GM21447 (cell line): ENCODE measurements around the gene NTRK2.
"Not testable (repeated sequence)": the region's sequence is repeated elsewhere in the genome, so short reads cannot be mapped to it uniquely, and the experiment has no call there.

Experiments
- ATAC-seq: cut with Tn5 transposase; IDR thresholded peaks from one replicate; pipeline ENCODE4 v1.9.1; 2021; ENCODE audit not compliant: unreplicated experiment

The NTRK2 gene

GRCh38 chr9:84880835-84881234, 211.3 kb downstream of the NTRK2 start:
- ATAC-seq = no peak

GRCh38 chr9:84886866-84887265, 217.3 kb downstream of the NTRK2 start:
- no peak for ATAC-seq

GRCh38 chr9:84891924-84892323, 222.4 kb downstream of the NTRK2 start:
- no peak for ATAC-seq

- ATAC-seq = no peak
Observed at GRCh38 chr9:84893419-84894128, 224.0 kb downstream of the NTRK2 start.

GRCh38 chr9:84894859-84895258, 225.3 kb downstream of the NTRK2 start:
- no peak for ATAC-seq

- no peak for ATAC-seq
Observed at GRCh38 chr9:84897362-84898094, 228.0 kb downstream of the NTRK2 start.

- ATAC-seq = no peak
Observed at GRCh38 chr9:84898188-84898587, 228.7 kb downstream of the NTRK2 start.

GRCh38 chr9:84898618-84899017, 229.1 kb downstream of the NTRK2 start:
- not testable (repeated sequence) for ATAC-seq

- ATAC-seq = no peak
Observed at GRCh38 chr9:84899326-84899725, 229.8 kb downstream of the NTRK2 start.

GRCh38 chr9:84900421-84900820, 230.9 kb downstream of the NTRK2 start:
- no peak for ATAC-seq

GRCh38 chr9:84903963-84904362, 234.4 kb downstream of the NTRK2 start:
- ATAC-seq = no peak

GRCh38 chr9:84916769-84917168, 247.2 kb downstream of the NTRK2 start:
- no peak for ATAC-seq

GRCh38 chr9:84917366-84918070, 248.0 kb downstream of the NTRK2 start:
- no peak for ATAC-seq

GRCh38 chr9:84919440-84919839, 249.9 kb downstream of the NTRK2 start:
- no peak for ATAC-seq

GRCh38 chr9:84921175-84921574, 251.6 kb downstream of the NTRK2 start:
- no peak for ATAC-seq

- ATAC-seq = no peak
Observed at GRCh38 chr9:84922051-84922450, 252.5 kb downstream of the NTRK2 start.

- no peak for ATAC-seq
Observed at GRCh38 chr9:84924266-84924665, 254.7 kb downstream of the NTRK2 start.

- no peak for ATAC-seq
Observed at GRCh38 chr9:84925225-84925872, 255.8 kb downstream of the NTRK2 start.

- ATAC-seq = no peak
Observed at GRCh38 chr9:84926793-84927192, 257.3 kb downstream of the NTRK2 start.

- ATAC-seq = no peak
Observed at GRCh38 chr9:84928419-84928818, 258.9 kb downstream of the NTRK2 start.

- ATAC-seq = no peak
Observed at GRCh38 chr9:84929068-84929467, 259.5 kb downstream of the NTRK2 start.
